HFFc6 (cell line): ENCODE data around the gene LCA5. TPM values are rescaled to one million over a fixed set of nuclear protein-coding genes. Genes with fewer than 3 reads are reported as not detected.

Experiments
- DNase-seq: peaks from one replicate; pipeline ENCODE4 v3.0.0-alpha.2; 2018
- H3K27ac Mint-ChIP-seq: 2 replicates; pipeline ENCODE4 v1.8.0; 2020; ENCODE audit warnings: mild to moderate bottlenecking, mixed read lengths
- H3K27me3 Mint-ChIP-seq: 2 replicates; pipeline ENCODE4 v1.8.0; 2021; ENCODE audit warnings: mild to moderate bottlenecking, moderate library complexity, mixed read lengths; ENCODE audit not compliant: insufficient read depth
- H3K36me3 Mint-ChIP-seq: 2 replicates; pipeline ENCODE4 v1.8.0; 2021; ENCODE audit warnings: low read depth, mixed read lengths
- H3K4me1 Mint-ChIP-seq: 2 replicates; pipeline ENCODE4 v1.8.0; 2020; ENCODE audit warnings: low read depth, mixed read lengths
- H3K4me3 Mint-ChIP-seq: 2 replicates; pipeline ENCODE4 v1.8.0; 2020; ENCODE audit warnings: mild to moderate bottlenecking, moderate library complexity, mixed read lengths
- H3K9me3 Mint-ChIP-seq: 2 replicates; pipeline ENCODE4 v1.8.0; 2020; ENCODE audit warnings: mild to moderate bottlenecking, mixed read lengths
- CTCF ChIP-seq: fragments of 200-600 bp; sonication (generic); IDR thresholded peaks from 2 replicates; pipeline ENCODE4 v1.5.0; 2021; ENCODE audit warnings: antibody characterized with exemption, mild to moderate bottlenecking
- total RNA-seq, 6 experiments: library from RNA; stranded (reverse); fragmentation: NEBNext Ultra II Directional; extraction: Animal tissue kit (Norgen Biotek cat#: 25700); gene quantifications; 2 replicates in 1 of 6; 3 replicates in 5 of 6; pipeline ENCODE4 v1.2.3, GENCODE V29; 2021

LCA5 gene
- total RNA-seq, 6 experiments from 2014 or later = 2.9 to 3.8 (median 3.3) TPM

DNA sequence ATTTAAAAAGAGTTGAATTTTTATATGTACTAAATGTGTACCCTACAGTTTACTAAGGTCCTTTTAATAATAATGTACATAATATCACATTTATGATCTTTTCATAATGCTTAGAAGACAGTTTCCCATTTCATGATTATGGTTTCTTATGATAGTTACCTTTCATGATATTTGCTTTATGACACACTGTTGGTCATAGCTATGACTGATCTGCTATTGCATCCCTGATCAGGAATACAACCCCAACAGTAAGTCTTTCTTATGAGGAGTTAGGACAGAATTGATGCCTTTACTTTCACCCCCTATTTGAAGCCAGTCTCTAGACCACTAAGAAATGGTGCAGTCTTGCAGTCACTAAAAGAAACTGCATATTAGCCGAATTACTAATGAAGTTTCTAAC lies 31.0 kb downstream of the LCA5 start:
- Mint-ChIP-seq H3K4me3 (no peak overlapping the region), H3K27ac (no peak overlapping the region), H3K4me1 (no peaks in the 10 kb centered on the region), H3K36me3 (no peaks in the 10 kb centered on the region), H3K27me3 (no peaks in the 10 kb centered on the region), H3K9me3 (no peaks in the 10 kb centered on the region)
- no peak for DNase-seq
- no peak for TF ChIP-seq CTCF

DNA sequence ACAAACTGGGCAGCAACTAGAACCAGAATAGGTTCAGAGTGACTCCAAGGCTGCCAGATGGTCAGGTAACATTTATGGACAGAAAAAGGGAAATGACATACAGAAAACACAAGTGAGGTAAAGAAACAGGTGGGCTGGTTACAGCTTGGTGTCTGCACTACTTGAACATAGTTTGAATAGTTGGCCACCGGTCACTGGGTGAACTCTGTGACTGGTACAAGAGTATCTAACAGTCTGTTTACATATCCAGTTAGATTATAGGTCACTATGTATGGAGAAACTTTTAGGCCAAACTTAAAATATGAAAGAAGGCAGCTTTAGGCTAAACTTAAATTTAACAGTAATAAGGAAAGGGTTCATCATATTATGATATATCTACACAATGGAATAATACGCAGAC lies 32.9 kb downstream of the LCA5 start:
- no peak overlapping the region for H3K4me3 Mint-ChIP-seq
- H3K27ac Mint-ChIP-seq = no peak overlapping the region
- no peaks in the 10 kb centered on the region for H3K27me3 Mint-ChIP-seq
- DNase-seq = no peak
- no peaks in the 10 kb centered on the region for H3K36me3 Mint-ChIP-seq
- no peak for TF ChIP-seq CTCF
- H3K9me3 Mint-ChIP-seq = no peaks in the 10 kb centered on the region
- no peaks in the 10 kb centered on the region for H3K4me1 Mint-ChIP-seq

GRCh38 chr6:79498842-79499241 lies 38.4 kb downstream of the LCA5 start:
- Mint-ChIP-seq H3K4me1 (no peaks in the 10 kb centered on the region), H3K36me3 (no peaks in the 10 kb centered on the region), H3K4me3 (no peak overlapping the region), H3K27me3 (no peaks in the 10 kb centered on the region), H3K27ac (no peak overlapping the region), H3K9me3 (no peaks in the 10 kb centered on the region)
- no peak for TF ChIP-seq CTCF
- DNase-seq = no peak

DNA sequence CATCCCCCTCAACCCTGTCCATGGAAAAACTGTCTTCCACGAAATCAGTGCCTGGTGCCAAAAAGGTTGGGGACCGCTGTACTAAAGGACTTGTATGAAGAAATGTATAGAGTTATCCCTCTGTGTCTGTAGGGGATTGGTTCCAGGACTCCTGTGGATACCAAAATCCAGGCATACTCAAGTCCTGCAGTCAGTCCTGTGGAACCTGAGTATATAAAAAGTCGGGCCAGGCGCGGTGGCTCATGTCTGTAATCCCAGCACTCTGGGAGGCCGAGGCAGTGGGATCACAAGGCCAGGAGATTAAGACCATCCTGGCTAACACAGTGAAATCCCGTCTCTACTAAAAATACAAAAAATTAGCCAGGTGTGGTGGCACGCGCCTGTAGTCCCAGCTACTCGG lies 42.0 kb downstream of the LCA5 start:
- DNase-seq = no peak
- Mint-ChIP-seq H3K36me3 (no peaks in the 10 kb centered on the region), H3K9me3 (no peaks in the 10 kb centered on the region), H3K27me3 (no peaks in the 10 kb centered on the region), H3K4me3 (no peak overlapping the region), H3K4me1 (no peaks in the 10 kb centered on the region), H3K27ac (no peak overlapping the region)
- no peak for TF ChIP-seq CTCF

DNA sequence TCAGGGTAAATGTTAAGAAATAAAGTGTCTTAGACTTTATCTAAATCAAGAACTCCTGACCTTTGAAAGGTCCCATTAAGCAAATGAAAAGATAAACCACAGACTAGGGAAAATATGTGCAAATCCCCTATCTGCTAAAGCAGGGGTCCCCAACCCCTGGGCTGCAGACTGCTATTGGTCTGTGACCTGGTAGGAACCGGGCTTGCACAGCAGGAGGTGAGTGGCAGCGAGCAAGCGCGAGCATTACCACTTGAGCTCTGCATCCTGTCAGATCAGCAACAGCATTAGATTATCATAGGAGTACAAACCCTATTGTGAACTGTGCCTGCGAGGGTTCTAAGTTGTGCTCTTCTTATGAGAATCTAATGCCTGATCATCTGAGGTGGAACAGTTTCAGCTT lies 42.4 kb downstream of the LCA5 start:
- no peaks in the 10 kb centered on the region for H3K4me1 Mint-ChIP-seq
- no peak overlapping the region for H3K27ac Mint-ChIP-seq
- no peak for DNase-seq
- TF ChIP-seq CTCF = no peak
- no peaks in the 10 kb centered on the region for H3K9me3 Mint-ChIP-seq
- no peak overlapping the region for H3K4me3 Mint-ChIP-seq
- no peaks in the 10 kb centered on the region for H3K27me3 Mint-ChIP-seq
- H3K36me3 Mint-ChIP-seq = no peaks in the 10 kb centered on the region

GRCh38 chr6:79470728-79471127 lies 66.5 kb downstream of the LCA5 start:
- Mint-ChIP-seq H3K27ac (no peak overlapping the region), H3K4me1 (peaks cover 30% of the 10 kb centered on the region), H3K4me3 (no peak overlapping the region), H3K36me3 (no peaks in the 10 kb centered on the region), H3K9me3 (no peaks in the 10 kb centered on the region), H3K27me3 (peaks cover 2% of the 10 kb centered on the region; the same call in 1 of the 2 replicates)
- TF ChIP-seq CTCF = no peak
- no peak for DNase-seq
